Measurements from ENCODE around the gene EBI3. TPM values are rescaled to one million over a fixed set of nuclear protein-coding genes. Genes with fewer than 3 reads are reported as not detected.
"Not testable (repeated sequence)": the region's sequence is repeated elsewhere in the genome, so short reads cannot be mapped to it uniquely, and the experiment has no call there.

Gene EBI3
- total RNA-seq: 0.44 TPM

GRCh38 chr19:4229179-4229931 is at the start of gene EBI3:
Gene EBI3 (plus strand): TSS chr19:4229523. CDS start chr19:4229551, 28 bp downstream.
- peak; percentile 12 for ATAC-seq

- peak; percentile 51 for ATAC-seq
These were observed 48.2 kb upstream of the EBI3 start for GRCh38 chr19:4181053-4181508.

DNA sequence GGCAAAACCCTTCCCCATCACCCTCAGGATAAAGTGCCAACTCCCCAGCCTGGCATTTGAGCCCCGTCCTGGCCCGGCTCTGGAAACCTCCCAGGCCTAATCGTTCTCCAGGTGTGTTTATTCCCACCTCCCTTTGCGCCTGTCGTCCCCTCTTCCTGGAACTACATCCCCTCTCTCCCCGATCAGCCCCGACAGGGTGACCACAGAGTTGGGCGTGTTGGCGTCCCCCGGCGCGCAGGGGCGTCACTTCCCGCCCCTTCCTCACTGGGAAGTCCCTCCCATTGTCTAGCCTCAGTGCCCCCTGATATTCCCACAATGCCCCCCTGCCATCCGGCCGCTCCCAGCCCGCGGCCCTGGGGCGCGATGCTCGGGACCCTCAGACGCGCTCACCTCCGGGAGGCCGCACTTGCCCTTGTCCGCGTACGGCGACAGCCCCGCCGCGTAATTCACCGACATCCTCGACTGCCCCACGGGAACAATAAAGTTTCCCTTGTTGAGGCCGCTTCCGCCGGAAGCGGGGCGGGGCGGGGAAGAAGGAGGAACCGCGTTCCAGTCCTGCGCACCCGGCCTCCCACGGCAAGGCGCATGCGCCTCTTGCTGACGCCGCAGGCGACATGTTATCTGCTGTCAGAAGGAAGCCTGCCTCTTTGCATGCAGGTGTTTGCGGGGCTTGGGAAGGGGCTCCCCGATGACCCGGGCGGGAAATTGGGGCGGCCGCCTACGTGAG is 47.1 kb upstream of the EBI3 start, which contains the start of the genes ANKRD24 and SIRT6:
ANKRD24 (plus strand) TSS at position 606 of the 727 bp plus-strand sequence. CDS start 3,737 bp downstream, outside the sequence.
SIRT6 (minus strand) TSS at position 480 of the 727 bp plus-strand sequence; CDS start at position 456, 24 bp downstream.
- ATAC-seq: peak; percentile 82

DNA sequence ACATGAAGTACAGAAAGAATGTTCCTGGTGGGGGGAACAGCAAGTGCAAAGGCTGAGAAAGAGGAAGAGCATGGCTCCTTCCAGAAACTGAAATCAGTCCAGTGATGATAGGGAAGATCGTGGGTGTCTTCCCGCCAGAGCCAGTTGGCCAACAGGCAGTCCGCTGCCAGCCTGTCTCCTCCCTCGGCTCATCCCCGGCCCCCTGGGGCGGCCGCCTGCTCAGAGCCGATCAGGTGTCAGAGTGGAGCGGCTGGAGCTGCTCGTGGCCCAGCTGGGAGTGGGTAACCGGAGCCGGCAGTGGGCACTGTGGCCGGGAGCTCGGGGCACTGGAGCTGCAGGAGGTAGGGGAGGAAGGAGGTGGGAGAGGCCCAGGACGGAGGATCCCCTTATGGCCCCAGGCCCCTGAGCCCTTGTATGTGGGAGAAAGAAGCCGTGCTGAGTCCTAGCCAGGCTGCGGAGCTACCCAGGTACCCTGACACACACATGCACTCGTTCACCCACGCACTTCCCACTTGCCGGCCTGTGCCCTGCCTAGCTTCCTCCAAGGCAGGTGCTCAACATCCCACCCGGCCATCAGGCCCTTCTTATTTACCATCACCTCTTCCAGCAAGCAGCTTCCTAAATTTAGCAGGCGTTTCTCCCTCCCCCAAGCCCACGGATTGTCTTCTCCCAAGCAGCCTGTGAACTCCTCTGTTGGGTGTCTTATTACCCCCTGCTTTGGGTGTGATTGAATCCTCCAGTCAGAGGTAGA is 45.2 kb upstream of the EBI3 start:
- ATAC-seq: no peak

GRCh38 chr19:4184718-4185352 is 44.5 kb upstream of the EBI3 start:
- ATAC-seq: no peak

DNA sequence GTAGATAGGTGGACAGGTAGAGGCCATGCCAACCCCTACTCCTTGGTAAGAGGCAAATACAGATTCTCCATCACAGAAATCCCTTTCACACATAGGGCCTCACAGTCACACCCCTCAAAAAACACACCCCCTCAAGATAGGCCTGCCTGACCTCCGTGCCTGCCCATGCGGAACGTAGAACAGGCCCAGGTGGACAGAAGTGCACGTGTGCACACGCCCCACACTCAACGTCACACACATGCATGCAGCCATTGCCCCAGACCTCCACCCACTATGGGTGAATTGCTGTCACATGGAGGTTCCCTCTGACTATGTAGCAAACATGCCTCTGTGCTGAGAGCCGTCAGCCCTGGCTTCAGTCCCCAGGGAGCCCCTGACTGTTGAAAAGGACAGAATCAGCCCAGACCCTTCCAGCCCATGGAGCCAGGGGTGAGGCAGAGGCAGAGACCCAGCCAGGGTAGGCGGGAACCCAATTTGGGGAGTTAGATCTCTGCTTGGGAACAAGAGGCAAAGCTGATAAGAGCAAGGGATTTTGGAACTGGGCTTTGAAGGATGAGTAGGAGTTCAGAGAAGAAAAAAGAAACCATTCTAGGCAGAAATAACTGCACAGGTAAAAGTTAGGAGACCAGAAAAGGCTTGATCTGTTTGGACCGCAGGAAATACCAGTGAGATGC is 43.8 kb upstream of the EBI3 start:
- no peak for ATAC-seq

DNA sequence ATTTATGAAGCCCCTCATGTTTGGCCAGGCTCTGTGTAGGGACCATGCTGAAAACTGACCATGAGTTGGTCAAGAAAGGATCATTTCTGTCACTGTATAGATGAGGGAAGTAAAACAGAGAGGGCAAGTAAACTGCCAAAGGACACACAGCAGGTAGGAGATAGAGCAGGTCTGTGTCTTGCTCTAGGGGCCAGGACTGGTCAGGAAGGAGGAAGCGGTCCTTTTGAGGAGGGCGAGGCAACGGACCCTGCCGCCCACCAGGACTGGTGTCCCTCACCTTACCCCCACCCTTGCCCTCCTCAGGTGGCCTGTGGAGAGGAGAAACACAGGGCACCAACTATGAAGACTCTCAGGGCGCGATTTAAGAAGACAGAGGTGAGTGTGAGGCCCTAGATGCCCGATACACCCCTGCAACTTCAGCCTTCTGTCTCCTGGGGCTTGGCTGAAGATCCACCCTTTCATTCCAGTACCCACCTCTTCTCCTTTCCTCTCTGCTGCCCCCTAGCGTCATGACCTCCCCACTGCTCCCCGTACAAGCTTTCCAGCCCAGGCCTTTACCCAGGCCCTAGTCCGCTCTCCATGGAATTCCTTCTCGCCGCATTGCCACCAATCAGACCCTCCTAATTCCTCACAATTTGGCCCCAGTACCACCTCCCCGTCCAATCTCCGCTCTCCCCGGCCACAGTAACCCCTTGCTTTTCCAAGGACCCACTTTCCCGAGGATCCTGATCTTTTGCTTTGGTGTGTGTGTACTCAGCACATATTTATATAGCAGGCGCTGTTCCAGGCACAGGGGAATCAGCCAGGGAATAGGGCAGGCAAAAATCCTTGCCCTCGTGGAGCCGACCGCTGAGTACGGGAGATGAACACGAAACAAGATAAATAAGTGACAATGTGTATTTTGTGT is 43.0 kb upstream of the EBI3 start:
- ATAC-seq: peak; percentile 49

DNA sequence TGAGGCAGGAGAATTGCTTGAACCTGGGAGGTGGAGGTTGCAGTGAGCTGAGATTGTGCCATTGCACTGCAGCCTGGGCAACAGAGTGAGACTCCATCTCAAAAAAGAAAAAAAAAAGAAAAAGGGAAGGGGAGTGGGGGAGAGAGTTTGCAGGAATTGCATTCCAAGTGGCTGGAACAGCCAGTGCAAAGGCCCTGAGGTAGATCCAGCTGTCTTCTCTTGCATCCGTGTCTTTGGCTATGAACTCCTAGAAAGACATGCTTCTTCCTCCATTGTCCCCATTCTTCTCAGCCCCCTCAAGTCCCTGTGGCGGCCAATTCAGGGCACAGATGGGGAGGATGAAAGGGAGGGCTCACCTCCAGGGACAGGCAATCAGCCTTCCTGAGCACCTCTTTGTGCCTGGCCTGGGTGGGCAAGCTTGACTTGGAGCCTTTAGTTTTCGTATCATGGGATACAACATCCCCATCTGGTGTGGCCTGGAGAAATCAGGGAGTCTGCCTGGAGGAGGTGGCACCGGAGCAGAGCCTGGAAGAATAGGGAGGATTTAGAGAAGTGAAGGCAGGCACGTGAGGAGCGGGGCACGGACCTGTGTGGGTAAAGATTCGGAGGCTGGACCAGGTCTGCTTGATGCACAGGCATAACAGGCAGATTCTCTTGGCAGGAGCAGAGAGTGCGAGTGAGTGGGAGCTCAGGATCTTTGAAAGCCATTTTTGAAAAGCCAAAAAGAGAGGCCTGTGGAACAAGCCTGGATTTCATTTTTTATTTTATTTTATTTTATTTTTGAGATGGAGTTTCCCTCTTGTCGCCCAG is 41.8 kb upstream of the EBI3 start:
- no peak for ATAC-seq

GRCh38 chr19:4189641-4190040 is 39.7 kb upstream of the EBI3 start:
- no peak for ATAC-seq

- not testable (repeated sequence) for ATAC-seq
These were observed 36.8 kb upstream of the EBI3 start for GRCh38 chr19:4192537-4192936.

GRCh38 chr19:4194353-4194752 is 35.0 kb upstream of the EBI3 start:
- no peak for ATAC-seq

DNA sequence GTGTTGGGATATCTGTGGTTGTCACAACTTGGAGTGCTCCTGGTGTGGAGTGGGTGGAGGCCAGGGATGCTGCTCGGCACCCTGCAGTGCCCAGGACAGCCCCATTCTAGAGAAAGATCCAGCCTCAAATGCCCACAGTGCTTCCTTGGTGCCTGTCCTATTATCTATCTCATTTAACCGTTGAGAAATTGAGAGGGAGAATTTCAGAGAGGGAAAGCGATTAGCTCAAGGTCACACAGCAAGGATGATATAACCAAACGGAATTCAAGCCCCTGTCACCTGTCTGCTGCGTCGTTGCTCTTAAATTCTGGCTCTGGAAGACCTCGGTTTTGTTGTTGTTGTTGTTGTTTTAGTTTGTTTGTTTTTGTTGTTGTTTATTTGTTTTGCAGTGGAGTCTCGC is 33.3 kb upstream of the EBI3 start:
- ATAC-seq: no peak

GRCh38 chr19:4196587-4197148 is 32.7 kb upstream of the EBI3 start:
- no peak for ATAC-seq

DNA sequence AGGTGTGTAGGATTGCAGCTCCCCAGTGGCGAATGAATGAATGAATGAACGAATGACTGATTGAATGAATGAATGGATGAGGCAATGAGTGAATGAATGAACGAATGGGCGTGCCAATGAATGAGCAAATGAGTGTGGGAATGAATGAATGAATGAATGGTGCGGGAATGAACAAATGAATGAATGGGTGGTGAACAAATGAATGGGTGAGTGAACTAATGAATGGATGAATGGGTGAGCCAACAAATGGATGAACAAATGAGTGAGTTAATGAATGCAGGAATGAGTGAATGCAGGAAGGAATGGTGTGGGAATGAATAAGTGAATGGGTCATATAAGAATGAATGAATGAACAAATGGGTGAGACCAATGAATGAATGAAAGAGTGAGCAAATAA is 32.1 kb upstream of the EBI3 start:
- ATAC-seq: no peak

DNA sequence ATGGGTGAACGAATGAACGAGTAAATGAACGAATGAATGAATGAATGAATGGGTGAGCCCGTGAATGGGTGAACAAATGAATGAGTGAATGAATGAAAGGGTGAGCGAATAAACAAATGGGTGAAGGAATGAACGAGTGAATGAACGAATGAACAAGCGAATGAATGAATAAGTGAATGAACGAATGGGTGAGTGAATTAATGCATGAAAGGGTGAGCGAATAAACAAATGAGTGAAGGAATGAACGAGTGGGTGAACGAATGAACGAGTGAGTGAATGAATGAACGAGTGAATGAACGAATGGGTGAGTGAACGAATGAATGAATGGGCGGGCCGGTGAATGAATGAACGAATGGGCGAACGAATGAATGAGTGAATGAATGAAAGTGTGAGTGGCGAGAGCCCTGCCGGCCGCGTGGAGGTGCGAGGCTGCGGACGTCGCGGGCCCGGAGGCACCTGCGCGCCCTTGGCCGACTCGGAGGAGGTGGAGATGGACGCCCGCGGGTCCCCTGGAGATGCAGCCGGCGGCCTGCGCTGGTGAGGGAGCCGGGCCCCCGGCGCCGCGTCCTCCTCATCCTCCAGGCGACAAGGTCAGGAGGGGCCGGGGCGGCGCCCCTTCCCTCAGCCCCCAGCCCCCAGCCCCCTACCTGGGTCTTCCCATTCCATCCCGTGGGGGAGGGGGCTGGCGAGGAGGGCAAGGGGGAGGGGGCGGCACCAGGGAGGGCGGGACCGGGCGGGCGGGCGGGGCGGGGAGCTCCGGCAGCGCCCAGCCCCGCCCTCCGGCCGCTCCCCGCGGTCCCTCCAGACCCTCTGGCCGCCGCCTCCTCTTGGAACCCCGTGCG is 31.5 kb upstream of the EBI3 start:
- ATAC-seq: no peak

GRCh38 chr19:4198467-4199126 is 30.7 kb upstream of the EBI3 start:
- ATAC-seq: no peak

DNA sequence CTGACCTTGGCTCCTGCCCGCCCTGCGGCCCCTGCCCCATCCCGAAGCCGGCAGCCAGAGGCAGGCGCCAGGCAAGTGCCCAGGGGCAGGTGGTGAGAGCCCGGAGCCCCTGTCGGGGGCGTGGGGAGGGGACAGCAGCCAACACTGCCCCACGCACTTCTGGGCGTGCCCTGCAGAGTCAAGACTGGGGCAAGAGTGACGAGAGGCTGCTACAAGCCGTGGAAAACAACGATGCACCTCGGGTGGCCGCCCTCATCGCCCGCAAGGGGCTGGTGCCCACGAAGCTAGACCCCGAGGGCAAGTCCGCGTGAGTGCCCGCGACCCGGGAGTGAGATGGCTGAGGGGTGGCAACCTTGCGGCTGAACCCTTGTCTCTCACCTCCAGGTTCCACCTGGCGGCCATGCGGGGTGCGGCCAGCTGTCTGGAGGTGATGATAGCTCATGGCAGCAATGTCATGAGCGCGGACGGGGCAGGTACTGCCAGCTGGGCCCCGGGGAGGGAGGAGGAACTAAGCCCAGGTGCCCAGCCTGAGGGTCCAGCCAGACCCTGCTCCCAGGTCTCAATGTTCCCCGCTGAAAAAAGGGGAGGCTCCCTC is 29.5 kb upstream of the EBI3 start:
- no peak for ATAC-seq
